Smooth muscle cell (in vitro differentiated cells): ENCODE results near the gene DFFA. TPM values are rescaled to one million over a fixed set of nuclear protein-coding genes. Genes with fewer than 3 reads are reported as not detected.

Experiments
- DNase-seq: peaks from one replicate; lab custom pipeline; 2025; ENCODE audit not compliant: unreplicated experiment; lab: John Stamatoyannopoulos, UW
- H2AFZ ChIP-seq: fragments of 200-600 bp; sonication (generic); 2 replicates; pipeline ENCODE4 v1.6.0; 2016; ENCODE audit warnings: antibody characterized with exemption, low read depth, mild to moderate bottlenecking
- H3F3A ChIP-seq: fragments of 200-600 bp; sonication (generic); 2 replicates; pipeline ENCODE4 v1.6.0; 2017; ENCODE audit warnings: antibody characterized with exemption, low read depth
- H3K27ac ChIP-seq: fragments of 200-600 bp; sonication (generic); 2 replicates; pipeline ENCODE4 v1.5.1; 2016; ENCODE audit warnings: low read depth, mild to moderate bottlenecking
- H3K27me3 ChIP-seq: fragments of 200-600 bp; sonication (generic); 2 replicates; pipeline ENCODE4 v1.6.1; 2016; ENCODE audit warnings: low read depth, mild to moderate bottlenecking
- H3K36me3 ChIP-seq: fragments of 200-600 bp; sonication (generic); 2 replicates; pipeline ENCODE4 v1.5.1; 2016; ENCODE audit warnings: low read depth
- H3K4me1 ChIP-seq: fragments of 200-600 bp; sonication (generic); 2 replicates; pipeline ENCODE4 v1.5.1; 2016; ENCODE audit warnings: low read depth
- H3K4me2 ChIP-seq: fragments of 200-600 bp; sonication (generic); 2 replicates; pipeline ENCODE4 v1.6.0; 2016; ENCODE audit warnings: mild to moderate bottlenecking
- H3K4me3 ChIP-seq: fragments of 200-600 bp; sonication (generic); 2 replicates; pipeline ENCODE4 v1.5.1; 2016; ENCODE audit warnings: mild to moderate bottlenecking
- H3K79me2 ChIP-seq: fragments of 200-600 bp; sonication (generic); 2 replicates; pipeline ENCODE4 v1.6.0; 2016; ENCODE audit warnings: low read depth, mild to moderate bottlenecking
- H3K9ac ChIP-seq: fragments of 200-600 bp; sonication (generic); 2 replicates; pipeline ENCODE4 v1.6.0; 2016; ENCODE audit warnings: low read depth
- H3K9me3 ChIP-seq: fragments of 200-600 bp; sonication (generic); replicated peaks from 2 replicates; pipeline ENCODE4 v1.5.1; 2016; ENCODE audit warnings: low read depth
- H4K20me1 ChIP-seq: fragments of 200-600 bp; sonication (generic); 2 replicates; pipeline ENCODE4 v1.6.0; 2016; ENCODE audit warnings: low read depth
- WGBS: methylation state at CpG from one replicate; pipeline ENCODE4 v1.1.7; 2016; ENCODE audit warnings: low lambda C conversion rate; 5-methylcytosine and 5-hydroxymethylcytosine counted together
- polyA plus RNA-seq: library from polyadenylated mRNA; unstranded; fragments of >200 nt; fragmentation: Nextera tagmentation; extraction: Ambion mirVana; gene quantifications from 2 replicates; pipeline ENCODE4 v1.2.1, GENCODE V29; 2016
- total RNA-seq: library from RNA; depleted of rRNA; stranded (reverse); fragments of >200 nt; gene quantifications from 2 replicates; pipeline ENCODE4 v1.2.3, GENCODE V29; 2014
- TF ChIP-seq, protein P1 (sequence below): fragments of 200-600 bp; sonication (generic); IDR thresholded peaks from 2 replicates; pipeline ENCODE4 v1.5.1; 2017; ENCODE audit warnings: borderline replicate concordance, mild to moderate bottlenecking, antibody characterized with exemption; ENCODE audit not compliant: insufficient read depth, poor library complexity, severe bottlenecking

DFFA gene
- total and polyA plus RNA-seq, 2 experiments from 2014 or later = 27.6 to 30.0 TPM

DNA sequence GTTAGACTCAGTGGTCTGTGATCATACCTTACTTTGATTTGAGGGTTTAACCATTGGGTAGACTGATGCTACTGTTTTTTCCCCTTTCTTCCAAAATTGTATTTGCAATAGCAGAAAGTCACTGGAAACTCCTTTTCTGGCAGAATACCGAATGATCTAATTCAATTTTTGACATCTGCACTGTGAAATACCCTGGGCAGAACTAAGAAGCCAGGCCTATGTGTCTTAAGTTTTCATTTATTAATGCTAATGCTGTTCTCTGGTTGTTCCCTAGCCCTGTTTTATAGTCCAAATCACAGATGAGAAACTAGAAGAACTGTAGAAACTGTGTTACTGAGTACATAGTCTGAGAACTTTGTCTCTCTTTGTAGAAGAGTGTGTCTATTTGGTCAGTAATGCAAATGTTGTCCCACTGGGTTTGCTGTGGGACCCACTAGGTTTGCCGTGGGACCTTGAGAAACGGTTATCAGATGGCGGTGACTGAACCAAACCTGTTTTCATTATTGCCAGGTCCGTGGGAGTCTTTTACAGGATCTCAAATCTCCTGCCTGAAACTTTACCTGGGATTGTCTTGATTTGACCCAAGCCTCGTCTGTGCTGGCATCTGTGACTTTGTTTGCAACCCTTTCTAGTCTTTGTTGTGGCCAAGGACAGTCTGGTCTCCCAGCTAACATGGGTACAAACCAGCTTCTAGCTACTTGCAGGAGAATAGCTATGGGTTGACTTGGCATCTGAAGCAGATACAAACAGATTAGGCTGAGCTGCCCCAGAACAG, 43.8 kb upstream of the DFFA start:
- Histone ChIP-seq H3K36me3 (no peaks in the 10 kb centered on the region), H3F3A (peaks cover 5% of the 10 kb centered on the region), H3K9me3 (no peaks in the 10 kb centered on the region), H3K27me3 (no peaks in the 10 kb centered on the region), H3K9ac (no peak overlapping the region), H3K79me2 (peaks cover 33% of the 10 kb centered on the region), H3K4me1 (peaks cover 10% of the 10 kb centered on the region), H3K27ac (no peak overlapping the region), H3K4me3 (no peak overlapping the region), H4K20me1 (peaks cover 98% of the 10 kb centered on the region), H3K4me2 (no peak overlapping the region), H2AFZ (no peak overlapping the region)
- 90% methylated on average over 6 of the region's 6 CpGs for whole genome bisulfite sequencing
- no peak for DNase-seq
- TF ChIP-seq, protein P1, sequence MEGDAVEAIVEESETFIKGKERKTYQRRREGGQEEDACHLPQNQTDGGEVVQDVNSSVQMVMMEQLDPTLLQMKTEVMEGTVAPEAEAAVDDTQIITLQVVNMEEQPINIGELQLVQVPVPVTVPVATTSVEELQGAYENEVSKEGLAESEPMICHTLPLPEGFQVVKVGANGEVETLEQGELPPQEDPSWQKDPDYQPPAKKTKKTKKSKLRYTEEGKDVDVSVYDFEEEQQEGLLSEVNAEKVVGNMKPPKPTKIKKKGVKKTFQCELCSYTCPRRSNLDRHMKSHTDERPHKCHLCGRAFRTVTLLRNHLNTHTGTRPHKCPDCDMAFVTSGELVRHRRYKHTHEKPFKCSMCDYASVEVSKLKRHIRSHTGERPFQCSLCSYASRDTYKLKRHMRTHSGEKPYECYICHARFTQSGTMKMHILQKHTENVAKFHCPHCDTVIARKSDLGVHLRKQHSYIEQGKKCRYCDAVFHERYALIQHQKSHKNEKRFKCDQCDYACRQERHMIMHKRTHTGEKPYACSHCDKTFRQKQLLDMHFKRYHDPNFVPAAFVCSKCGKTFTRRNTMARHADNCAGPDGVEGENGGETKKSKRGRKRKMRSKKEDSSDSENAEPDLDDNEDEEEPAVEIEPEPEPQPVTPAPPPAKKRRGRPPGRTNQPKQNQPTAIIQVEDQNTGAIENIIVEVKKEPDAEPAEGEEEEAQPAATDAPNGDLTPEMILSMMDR = no peak

- Histone ChIP-seq H3K79me2 (peaks cover 33% of the 10 kb centered on the region), H2AFZ (no peak overlapping the region), H3K4me3 (no peak overlapping the region), H3K4me2 (no peak overlapping the region), H3K4me1 (peaks cover 15% of the 10 kb centered on the region), H3K9me3 (no peaks in the 10 kb centered on the region), H3K36me3 (no peaks in the 10 kb centered on the region), H3K27ac (no peak overlapping the region), H4K20me1 (peaks cover 99% of the 10 kb centered on the region), H3K27me3 (no peaks in the 10 kb centered on the region), H3F3A (peaks cover 9% of the 10 kb centered on the region), H3K9ac (no peak overlapping the region)
- DNase-seq = no peak
- 79% methylated on average over 10 of the region's 10 CpGs for WGBS
- TF ChIP-seq, protein P1 = no peak
Observed at GRCh38 chr1:10515301-10515975, 43.1 kb upstream of the DFFA start.

- no peak overlapping the region for H3K4me2 ChIP-seq
- peaks cover 30% of the 10 kb centered on the region for H3K79me2 ChIP-seq
Observed at GRCh38 chr1:10514490-10515235, 42.3 kb upstream of the DFFA start.

More at GRCh38 chr1:10514490-10515235, 42.3 kb upstream of the DFFA start:
- TF ChIP-seq, protein P1 = peak; percentile 40
- peaks cover 99% of the 10 kb centered on the region for H4K20me1 ChIP-seq
- H3K4me3 ChIP-seq = no peak overlapping the region
- peaks cover 17% of the 10 kb centered on the region for H3K4me1 ChIP-seq
- H3K27ac ChIP-seq = no peak overlapping the region
- no peaks in the 10 kb centered on the region for H3K36me3 ChIP-seq
- no peak overlapping the region for H2AFZ ChIP-seq
- DNase-seq = no peak
- H3K27me3 ChIP-seq = no peaks in the 10 kb centered on the region
- H3F3A ChIP-seq = peaks cover 16% of the 10 kb centered on the region
- 75% methylated on average over 8 of the region's 8 CpGs for WGBS
- no peaks in the 10 kb centered on the region for H3K9me3 ChIP-seq
- H3K9ac ChIP-seq = no peak overlapping the region
